ENCODE data around the gene L2HGDH.

DNA sequence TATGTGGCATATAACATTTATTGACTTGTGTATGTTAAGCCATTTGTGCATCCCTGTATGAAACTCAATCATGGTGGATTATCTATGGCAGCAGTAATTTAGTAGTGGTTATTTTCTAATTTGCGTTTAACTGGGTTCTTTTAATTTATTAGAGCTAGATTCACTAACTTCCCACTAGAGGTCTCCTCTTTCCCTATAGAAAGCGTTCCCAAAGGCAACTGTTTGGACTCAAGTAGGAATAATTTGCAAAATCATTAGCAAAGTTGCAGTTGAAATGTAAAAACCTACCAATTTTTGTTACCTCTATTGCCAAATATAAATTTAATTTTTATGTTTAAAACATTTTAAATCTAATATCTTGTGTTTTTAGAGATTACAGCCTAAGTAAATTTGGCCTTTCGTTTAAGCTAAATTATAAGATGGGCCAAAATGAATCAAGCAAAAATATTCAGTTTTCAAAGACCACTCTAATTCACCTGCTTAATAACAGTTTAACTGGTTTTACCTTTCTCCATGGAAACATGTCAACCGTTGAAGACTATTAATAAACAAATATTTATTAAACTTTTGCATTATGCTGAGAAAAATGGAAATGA, 6.1 kb upstream of the L2HGDH start:
- TF ChIP-seq RAD21 (IDR thresholded peaks at IDR 0.05; ENCODE audit: low read depth) (peak; percentile 73), EZH2phosphoT487 (IDR thresholded peaks at IDR 0.05; ENCODE audit: borderline replicate concordance) (no peak), CTCF (IDR thresholded peaks at IDR 0.05 in 2 of 3, conservative IDR thresholded peaks at IDR 0.05 in 1 of 3; ENCODE audit: borderline replicate concordance in 1 of 3, insufficient read depth in 1 of 3, low read depth in 2 of 3, low read length in 2 of 3) (peak; percentile 54 to 65 (median 64); a peak in 5 of 6 replicates), ZNF274 (IDR thresholded peaks at IDR 0.05; ENCODE audit: low read depth, low read length) (no peak), POLR2A (IDR thresholded peaks at IDR 0.05; ENCODE audit: borderline replicate concordance, extremely low read depth, insufficient read depth, insufficient read length) (no peak), ZBTB33 (IDR thresholded peaks at IDR 0.05; ENCODE audit: extremely low read depth, insufficient replicate concordance, low read length) (no peak), REST (IDR thresholded peaks at IDR 0.05; ENCODE audit: low read depth) (no peak), EGR1 (IDR thresholded peaks at IDR 0.05; ENCODE audit: low read depth) (no peak), ELF1 (IDR thresholded peaks at IDR 0.05; ENCODE audit: borderline replicate concordance, low read depth) (no peak), POLR2AphosphoS5 (IDR thresholded peaks at IDR 0.05; ENCODE audit: low read depth, low read length) (no peak)

Data from HCT116 (cell line).